K562 (cell line): ENCODE measurements around the gene MGAT5. TPM values are rescaled to one million over a fixed set of nuclear protein-coding genes. Genes with fewer than 3 reads are reported as not detected.

Source experiments
- ATAC-seq: fragments of 200-7000 bp; cut with Tn5 transposase; 3 replicates; pipeline ENCODE4 v1.9.1; 2020; ENCODE audit warnings: moderate library complexity
- BruUV-seq: library from RNA; stranded (reverse); fragments of 400-500 nt; replicated peaks from 2 replicates; lab custom pipeline; 2021; lab: Mats Ljungman, UMichigan
- CTCF ChIA-PET: fragments of 300-600 bp; formaldehyde crosslinking; extraction: SDS; loops from one replicate; lab custom pipeline; 2021; ENCODE audit warnings: low intra/inter-chr PET ratio; lab: Yijun Ruan, JAX
- POLR2A ChIA-PET: fragments of 300-600, 350-650 bp; sonication (Branson Sonifier 250); formaldehyde crosslinking; extraction: SDS; loops from one replicate; lab custom pipeline; 2021; ENCODE audit warnings: antibody characterized with exemption, inconsistent platforms; lab: Yijun Ruan, JAX
- DNase-seq, 4 experiments: peaks; one replicate each; pipeline versions ENCODE4 v3.0.0 to v3.0.0-alpha.2; 2011 to 2018; ENCODE audit warnings: low spot score in 3 of 4, mixed read lengths in 3 of 4; ENCODE audit errors: extremely low read depth in 1 of 4
- FAIRE-seq: peaks from 2 replicates; lab custom pipeline; 2011; peaks lifted over from hg19 to GRCh38; lab: Jason Lieb, UNC
- H2AFZ ChIP-seq: 2 replicates; pipeline ENCODE4 v1.6.0; 2011; ENCODE audit warnings: low read depth, low read length, control low read depth, inconsistent platforms
- H3K27ac ChIP-seq: fragments of 200-600 bp; 3 replicates; pipeline ENCODE4 v1.8.0; 2011; ENCODE audit warnings: low read depth, mild to moderate bottlenecking, control low read depth, inconsistent platforms, low read length, moderate library complexity, mixed read lengths; ENCODE audit errors: extremely low read depth
- H3K27me3 ChIP-seq, 2 experiments: fragments of 300-600 bp in 1 of 2; 2 replicates in 1 of 2; 3 replicates in 1 of 2; pipeline versions ENCODE4 v1.6.0 to v1.8.0; 2011; ENCODE audit warnings: inconsistent platforms in 2 of 2, low read length in 2 of 2, mild to moderate bottlenecking in 1 of 2, mixed read lengths in 1 of 2, moderate library complexity in 1 of 2; ENCODE audit not compliant: control insufficient read depth in 2 of 2, insufficient read depth in 2 of 2
- H3K36me3 ChIP-seq: fragments of 300-600 bp; 3 replicates; pipeline ENCODE4 v1.8.0; 2011; ENCODE audit warnings: mild to moderate bottlenecking, low read length, inconsistent platforms; ENCODE audit not compliant: control insufficient read depth, insufficient read depth
- H3K4me1 ChIP-seq, 2 experiments: fragments of 200-600 bp in 1 of 2; replicated peaks in 1 of 2; 2 replicates in 1 of 2; 3 replicates in 1 of 2; pipeline versions ENCODE4 v1.5.1 to v1.8.0; 2011; ENCODE audit warnings: inconsistent platforms in 2 of 2, low read length in 2 of 2, mild to moderate bottlenecking in 1 of 2, mixed read lengths in 1 of 2, moderate library complexity in 1 of 2; ENCODE audit not compliant: control insufficient read depth in 2 of 2, insufficient read depth in 2 of 2
- H3K4me2 ChIP-seq: 2 replicates; pipeline ENCODE4 v1.6.1; 2011; ENCODE audit warnings: low read length, control low read depth, inconsistent platforms, mixed read lengths; ENCODE audit not compliant: insufficient read depth
- H3K4me3 ChIP-seq: fragments of 200-600 bp; sonication (generic), shearing (Covaris generic); 2 replicates; pipeline ENCODE4 v1.5.1; 2016; ENCODE audit warnings: control low read depth, inconsistent platforms
- H3K79me2 ChIP-seq: fragments of 200-600 bp; 3 replicates; pipeline ENCODE4 v1.8.0; 2011; ENCODE audit warnings: low read length, inconsistent platforms; ENCODE audit not compliant: control insufficient read depth, insufficient read depth
- H3K9ac ChIP-seq, 2 experiments: 2 replicates each; pipeline versions ENCODE4 v1.6.0 to v1.6.1; 2011; ENCODE audit warnings: low read depth in 2 of 2, low read length in 2 of 2, control low read depth in 1 of 2, inconsistent platforms in 1 of 2, mild to moderate bottlenecking in 1 of 2, mixed read lengths in 1 of 2; ENCODE audit not compliant: insufficient read depth in 1 of 2
- H3K9me1 ChIP-seq: one replicate; pipeline ENCODE4 v1.6.0; 2011; ENCODE audit warnings: inconsistent platforms, mild to moderate bottlenecking, low read length, moderate library complexity; ENCODE audit not compliant: control insufficient read depth, insufficient read depth
- H3K9me3 ChIP-seq: replicated peaks from 2 replicates; pipeline ENCODE4 v1.5.1; 2011; ENCODE audit warnings: low read depth, low read length, inconsistent platforms; ENCODE audit not compliant: control insufficient read depth, insufficient read depth
- H4K20me1 ChIP-seq: replicated peaks from 2 replicates; pipeline ENCODE4 v1.6.1; 2011; ENCODE audit warnings: low read length, inconsistent platforms, mixed read lengths; ENCODE audit not compliant: control insufficient read depth, insufficient read depth
- CHD7 ChIP-seq: fragments of 200-600 bp; sonication (generic); IDR thresholded peaks from one replicate; pipeline ENCODE4 v1.6.1; 2012; ENCODE audit warnings: mild to moderate bottlenecking, low read depth, low read length, inconsistent platforms
- KLF10 ChIP-seq: fragments of 250-450 bp; sonication (Bioruptor Pico); IDR thresholded peaks from 2 replicates; pipeline ENCODE4 v1.6.1; 2021; ENCODE audit warnings: matching md5 sums
- NR2F6 ChIP-seq: fragments of 450-650 bp; formaldehyde crosslinking; IDR thresholded peaks from 2 replicates; pipeline ENCODE4 v1.4.0; 2020; ENCODE audit warnings: mild to moderate bottlenecking
- SPI1 ChIP-seq: IDR thresholded peaks from 2 replicates; pipeline ENCODE4 v1.6.1; 2011; ENCODE audit warnings: low read depth, low read length, control low read depth, borderline replicate concordance
- TSC22D4 ChIP-seq: fragments of 450-650 bp; IDR thresholded peaks from 2 replicates; pipeline ENCODE4 v1.6.1; 2016; ENCODE audit warnings: missing genetic modification characterization, missing biosample characterization, control low read depth
- ZNF707 ChIP-seq: fragments of 250-450 bp; sonication (Bioruptor Pico); conservative IDR thresholded peaks from 2 replicates; pipeline ENCODE4 v1.8.0; 2022; ENCODE audit warnings: inconsistent platforms, mild to moderate bottlenecking, moderate library complexity
- WGBS: fragments of 100-300 bp; shearing (Covaris generic); methylation state at CpG from one replicate; pipeline ENCODE4 v1.1.6; 2016; ENCODE audit warnings: low coverage, mixed read lengths; ENCODE audit not compliant: insufficient coverage; ENCODE audit errors: missing lambda C conversion rate; 5-methylcytosine and 5-hydroxymethylcytosine counted together
- in situ Hi-C: fragments of 300-500 bp; cut with MboI; formaldehyde crosslinking; loops from 4 replicates; pipeline ENCODE4 v1.15.0; 2018; ENCODE audit warnings: inconsistent platforms, mixed read lengths
- intact Hi-C: fragments of 100-400 bp; cut with micrococcal nuclease; formaldehyde crosslinking; loops from 2 replicates; pipeline ENCODE4 v1.14.2; 2022
- polyA plus RNA-seq, 8 experiments: library from polyadenylated mRNA; depleted of rRNA in 4 of 8; stranded (reverse) in 5 of 8; unstranded in 3 of 8; fragments of >200 nt; fragmentation: Nextera tagmentation in 2 of 8; fragmentation: Illumina TruSeq in 1 of 8; extraction: Ambion mirVana in 2 of 8; extraction: Trizol in 1 of 8; gene quantifications; 2 replicates each; pipeline versions ENCODE4 v1.2.1 to v1.2.3, GENCODE V29; 2011 to 2014; ENCODE audit warnings: inconsistent platforms in 1 of 8, missing spikeins in 1 of 8
- total RNA-seq, 7 experiments: library from RNA; depleted of rRNA in 6 of 7; stranded (reverse); fragments of >200 nt in 6 of 7; fragmentation: Illumina TruSeq in 2 of 7; extraction: Trizol in 2 of 7; gene quantifications; 2 replicates each; pipeline versions ENCODE4 v1.2.1 to v1.2.3, GENCODE V29; 2011 to 2021; ENCODE audit warnings: low replicate concordance in 1 of 7
- TF ChIP-seq, protein P1 (sequence below): sonication (generic); formaldehyde crosslinking; IDR thresholded peaks from 2 replicates; pipeline ENCODE4 v1.8.0; 2022; ENCODE audit warnings: mild to moderate bottlenecking, missing genetic modification reagents

The MGAT5 gene
- total and polyA plus RNA-seq, 9 of the 15 experiments (the other 6 are each of a cell fraction or from before 2014, with no cell fraction given) = 1.6 to 18.6 (median 11.1) TPM

GRCh38 chr2:134335601-134336000, 81.7 kb downstream of the MGAT5 start:
- Histone ChIP-seq H3K4me3 (no peak overlapping the region), H2AFZ (no peak overlapping the region), H3K4me2 (no peak overlapping the region), H3K36me3 (no peaks in the 10 kb centered on the region), H3K27ac (no peak overlapping the region), H3K27me3 (no peaks in the 10 kb centered on the region), H3K4me1 (no peaks in the 10 kb centered on the region), H3K9me3 (no peaks in the 10 kb centered on the region), H3K9me1 (no peaks in the 10 kb centered on the region), H4K20me1 (no peaks in the 10 kb centered on the region), H3K79me2 (no peaks in the 10 kb centered on the region), H3K9ac (no peak overlapping the region)
- DNase-seq (no peak), FAIRE-seq (no peak), ATAC-seq (no peak)
- no TSS peak for BruUV-seq
- POLR2A ChIA-PET = interaction anchor here (1.1 kb wide), 1 partner anchor 12 kb away, joined by 4 read pairs; no protein-coding TSS in a partner anchor
- WGBS = 53% methylated on average over 1 of the region's 1 CpG
- CTCF ChIA-PET = no interaction called here
- intact Hi-C loops = no loop called here
- in situ Hi-C loops = no loop called here
- TF ChIP-seq NR2F6 (CRISPR knock-in tag) (no peak), KLF10 (no peak), TSC22D4 (tag) (no peak), CHD7 (no peak), ZNF707 (CRISPR knock-in tag) (no peak), SPI1 (no peak)
- TF ChIP-seq, protein P1, sequence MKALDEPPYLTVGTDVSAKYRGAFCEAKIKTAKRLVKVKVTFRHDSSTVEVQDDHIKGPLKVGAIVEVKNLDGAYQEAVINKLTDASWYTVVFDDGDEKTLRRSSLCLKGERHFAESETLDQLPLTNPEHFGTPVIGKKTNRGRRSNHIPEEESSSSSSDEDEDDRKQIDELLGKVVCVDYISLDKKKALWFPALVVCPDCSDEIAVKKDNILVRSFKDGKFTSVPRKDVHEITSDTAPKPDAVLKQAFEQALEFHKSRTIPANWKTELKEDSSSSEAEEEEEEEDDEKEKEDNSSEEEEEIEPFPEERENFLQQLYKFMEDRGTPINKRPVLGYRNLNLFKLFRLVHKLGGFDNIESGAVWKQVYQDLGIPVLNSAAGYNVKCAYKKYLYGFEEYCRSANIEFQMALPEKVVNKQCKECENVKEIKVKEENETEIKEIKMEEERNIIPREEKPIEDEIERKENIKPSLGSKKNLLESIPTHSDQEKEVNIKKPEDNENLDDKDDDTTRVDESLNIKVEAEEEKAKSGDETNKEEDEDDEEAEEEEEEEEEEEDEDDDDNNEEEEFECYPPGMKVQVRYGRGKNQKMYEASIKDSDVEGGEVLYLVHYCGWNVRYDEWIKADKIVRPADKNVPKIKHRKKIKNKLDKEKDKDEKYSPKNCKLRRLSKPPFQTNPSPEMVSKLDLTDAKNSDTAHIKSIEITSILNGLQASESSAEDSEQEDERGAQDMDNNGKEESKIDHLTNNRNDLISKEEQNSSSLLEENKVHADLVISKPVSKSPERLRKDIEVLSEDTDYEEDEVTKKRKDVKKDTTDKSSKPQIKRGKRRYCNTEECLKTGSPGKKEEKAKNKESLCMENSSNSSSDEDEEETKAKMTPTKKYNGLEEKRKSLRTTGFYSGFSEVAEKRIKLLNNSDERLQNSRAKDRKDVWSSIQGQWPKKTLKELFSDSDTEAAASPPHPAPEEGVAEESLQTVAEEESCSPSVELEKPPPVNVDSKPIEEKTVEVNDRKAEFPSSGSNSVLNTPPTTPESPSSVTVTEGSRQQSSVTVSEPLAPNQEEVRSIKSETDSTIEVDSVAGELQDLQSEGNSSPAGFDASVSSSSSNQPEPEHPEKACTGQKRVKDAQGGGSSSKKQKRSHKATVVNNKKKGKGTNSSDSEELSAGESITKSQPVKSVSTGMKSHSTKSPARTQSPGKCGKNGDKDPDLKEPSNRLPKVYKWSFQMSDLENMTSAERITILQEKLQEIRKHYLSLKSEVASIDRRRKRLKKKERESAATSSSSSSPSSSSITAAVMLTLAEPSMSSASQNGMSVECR (CRISPR knock-in tag) = no peak
